GM18508 (cell line): ENCODE results near the gene SMIM22.

Experiments used
- ATAC-seq: cut with Tn5 transposase; IDR thresholded peaks from one replicate; pipeline ENCODE4 v1.9.1; 2021; ENCODE audit warnings: moderate number of reproducible peaks; ENCODE audit not compliant: insufficient read depth, unreplicated experiment

The SMIM22 gene

GRCh38 chr16:4792951-4793513 lies 2.1 kb upstream of the SMIM22 start:
- ATAC-seq, result no peak

- ATAC-seq, result no peak
Measured at GRCh38 chr16:4795828-4796572, 831 bp downstream of the SMIM22 start.

- ATAC-seq, result no peak
Measured at GRCh38 chr16:4796982-4797804, 2.0 kb downstream of the SMIM22 start.

- no peak for ATAC-seq
Measured at GRCh38 chr16:4797805-4798252, 2.7 kb downstream of the SMIM22 start.

GRCh38 chr16:4798456-4798855 lies 3.3 kb downstream of the SMIM22 start:
- ATAC-seq, result no peak

GRCh38 chr16:4799171-4799855 lies 4.1 kb downstream of the SMIM22 start:
- ATAC-seq, result no peak

GRCh38 chr16:4800290-4801041 lies 5.3 kb downstream of the SMIM22 start:
- no peak for ATAC-seq

- no peak for ATAC-seq
Measured at GRCh38 chr16:4801051-4801961, 6.1 kb downstream of the SMIM22 start.

GRCh38 chr16:4801962-4802658 lies 6.9 kb downstream of the SMIM22 start, which contains the start of gene ROGDI:
TSS of gene ROGDI (minus strand) at chr16:4802633. CDS start at chr16:4802571, 62 bp downstream.
- peak; percentile 37 for ATAC-seq

- ATAC-seq, result peak; percentile 84
Measured at GRCh38 chr16:4802659-4803287, 7.6 kb downstream of the SMIM22 start.

- ATAC-seq, result no peak
Measured at GRCh38 chr16:4803401-4803844, 8.3 kb downstream of the SMIM22 start.

- no peak for ATAC-seq
Measured at GRCh38 chr16:4803898-4804762, 9.0 kb downstream of the SMIM22 start.

- ATAC-seq, result no peak
Measured at GRCh38 chr16:4805231-4805630, 10.1 kb downstream of the SMIM22 start.

- ATAC-seq, result no peak
Measured at GRCh38 chr16:4806280-4806679, 11.1 kb downstream of the SMIM22 start.

GRCh38 chr16:4811242-4811641 lies 16.1 kb downstream of the SMIM22 start:
- ATAC-seq, result no peak

GRCh38 chr16:4811773-4812172 lies 16.6 kb downstream of the SMIM22 start:
- no peak for ATAC-seq
